Sigmoid colon (tissue), 4 donors: ENCODE results near the gene SPOCK2.

ENCODE experiments used
- POLR2A ChIP-seq, 2 donors: fragments of 450-650 bp; IDR thresholded peaks; one replicate each; pipeline ENCODE4 v1.6.1; 2016; ENCODE audit warnings: antibody characterized with exemption in 2 of 2, mild to moderate bottlenecking in 2 of 2, moderate library complexity in 2 of 2
- POLR2AphosphoS5 ChIP-seq, 4 donors: sonication (generic); formaldehyde crosslinking; IDR thresholded peaks; one replicate each; pipeline ENCODE4 v1.6.1; 2017; ENCODE audit warnings: antibody characterized with exemption in 4 of 4
- TF ChIP-seq, protein P1 (sequence below), 4 experiments: fragments of 450-650 bp in 3 of 4; fragments of 200-600 bp in 1 of 4; IDR thresholded peaks; one replicate each; pipeline ENCODE4 v1.5.1; 2016 to 2019; ENCODE audit warnings: antibody characterized with exemption in 4 of 4, mild to moderate bottlenecking in 3 of 4, moderate library complexity in 2 of 4

GRCh38 chr10:72124381-72124780 is 36.0 kb upstream of the SPOCK2 start:
- TF ChIP-seq, protein P1, sequence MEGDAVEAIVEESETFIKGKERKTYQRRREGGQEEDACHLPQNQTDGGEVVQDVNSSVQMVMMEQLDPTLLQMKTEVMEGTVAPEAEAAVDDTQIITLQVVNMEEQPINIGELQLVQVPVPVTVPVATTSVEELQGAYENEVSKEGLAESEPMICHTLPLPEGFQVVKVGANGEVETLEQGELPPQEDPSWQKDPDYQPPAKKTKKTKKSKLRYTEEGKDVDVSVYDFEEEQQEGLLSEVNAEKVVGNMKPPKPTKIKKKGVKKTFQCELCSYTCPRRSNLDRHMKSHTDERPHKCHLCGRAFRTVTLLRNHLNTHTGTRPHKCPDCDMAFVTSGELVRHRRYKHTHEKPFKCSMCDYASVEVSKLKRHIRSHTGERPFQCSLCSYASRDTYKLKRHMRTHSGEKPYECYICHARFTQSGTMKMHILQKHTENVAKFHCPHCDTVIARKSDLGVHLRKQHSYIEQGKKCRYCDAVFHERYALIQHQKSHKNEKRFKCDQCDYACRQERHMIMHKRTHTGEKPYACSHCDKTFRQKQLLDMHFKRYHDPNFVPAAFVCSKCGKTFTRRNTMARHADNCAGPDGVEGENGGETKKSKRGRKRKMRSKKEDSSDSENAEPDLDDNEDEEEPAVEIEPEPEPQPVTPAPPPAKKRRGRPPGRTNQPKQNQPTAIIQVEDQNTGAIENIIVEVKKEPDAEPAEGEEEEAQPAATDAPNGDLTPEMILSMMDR (IDR thresholded peaks at IDR 0.05): no peak
- TF ChIP-seq POLR2A (IDR thresholded peaks at IDR 0.05): no peak
- no peak for TF ChIP-seq POLR2AphosphoS5 (IDR thresholded peaks at IDR 0.05)
